ENCODE results near the gene OR13H1. TPM values are rescaled to one million over a fixed set of nuclear protein-coding genes. Genes with fewer than 3 reads are reported as not detected.
"Not testable (repeated sequence)": the region's sequence is repeated elsewhere in the genome, so short reads cannot be mapped to it uniquely, and the experiment has no call there.

OR13H1 gene
- total and polyA plus RNA-seq, 2 donors (not counting 3 experiments of a cell fraction or from before 2014, with no cell fraction given), result not detected

DNA sequence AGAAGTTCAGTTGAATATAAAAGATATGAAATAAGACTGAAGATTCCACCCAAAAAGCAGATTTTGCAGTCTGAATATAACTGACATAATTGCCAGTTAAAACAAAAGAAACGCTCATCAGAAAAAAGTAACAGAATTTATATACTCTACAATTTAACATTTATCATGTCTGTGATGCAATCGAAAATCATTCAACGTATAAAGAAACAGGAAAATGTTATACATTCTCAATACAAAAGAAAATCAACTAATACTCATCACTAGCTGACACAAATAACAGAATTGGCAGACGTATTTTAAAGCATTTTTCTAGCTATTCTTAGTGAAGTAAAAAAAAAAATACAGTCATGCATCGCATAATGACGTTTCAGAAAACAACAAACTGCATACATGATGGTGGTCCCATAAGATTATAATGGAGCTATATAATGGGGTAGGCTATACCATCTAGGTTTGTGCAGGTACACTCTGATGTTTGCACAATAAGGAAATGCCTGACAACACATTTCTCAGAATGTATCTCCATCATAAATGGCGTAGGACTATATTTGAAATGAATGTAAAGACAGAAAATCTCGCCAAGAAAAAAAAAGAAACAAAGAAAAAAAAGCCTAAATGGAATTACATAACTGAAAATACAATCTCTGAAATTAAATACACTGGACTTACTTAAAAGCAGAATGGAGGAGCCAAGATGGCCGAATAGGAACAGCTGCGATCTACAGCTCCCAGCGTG, 34.3 kb downstream of the OR13H1 start:
- POLR2A ChIA-PET, result no interaction called here
- H3K4me3 ChIP-seq (replicated peaks in 1 of 3; ENCODE audit: insufficient read depth in 1 of 3, low read depth in 1 of 3, low read length in 3 of 3), result no peak overlapping the region

DNA sequence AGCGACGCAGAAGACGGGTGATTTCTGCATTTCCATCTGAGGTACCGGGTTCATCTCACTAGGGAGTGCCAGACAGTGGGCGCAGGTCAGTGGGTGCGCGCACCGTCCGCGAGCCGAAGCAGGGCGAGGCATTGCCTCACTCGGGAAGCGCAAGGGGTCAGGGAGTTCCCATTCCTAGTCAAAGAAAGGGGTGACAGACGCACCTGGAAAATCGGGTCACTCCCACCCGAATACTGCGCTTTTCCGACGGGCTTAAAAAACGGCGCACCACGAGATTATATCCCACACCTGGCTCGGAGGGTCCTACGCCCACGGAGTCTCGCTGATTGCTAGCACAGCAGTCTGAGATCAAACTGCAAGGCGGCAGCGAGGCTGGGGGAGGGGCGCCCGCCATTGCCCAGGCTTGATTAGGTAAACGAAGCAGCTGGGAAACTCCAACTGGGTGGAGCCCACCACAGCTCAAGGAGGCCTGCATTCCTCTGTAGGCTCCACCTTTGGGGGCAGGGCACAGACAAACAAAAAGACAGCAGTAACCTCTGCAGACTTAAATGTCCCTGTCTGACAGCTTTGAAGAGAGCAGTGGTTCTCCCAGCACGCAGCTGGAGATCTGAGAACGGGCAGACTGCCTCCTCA, 35.0 kb downstream of the OR13H1 start:
- H3K9me1 ChIP-seq (replicated peaks; ENCODE audit: control insufficient read depth, extremely low read depth, insufficient read depth, low read length); dilution Hi-C loops (cut with MboI; ENCODE audit: extremely low pct_ligation_motif_present, low sequenced_read_pairs); H3K27me3 ChIP-seq (ENCODE audit: control insufficient read depth in 2 of 2, insufficient read depth in 2 of 2, low read length in 2 of 2); H3K79me2 ChIP-seq (ENCODE audit: control insufficient read depth, insufficient read depth, low read length); H3K9me3 ChIP-seq (replicated peaks; ENCODE audit: control insufficient read depth, insufficient read depth, low read length); POLR2A ChIA-PET; intact Hi-C loops (cut with micrococcal nuclease); H3K4me3 ChIP-seq (replicated peaks in 1 of 3; ENCODE audit: insufficient read depth in 1 of 3, low read depth in 1 of 3, low read length in 3 of 3); H3K4me1 ChIP-seq (ENCODE audit: control insufficient read depth, extremely low read depth, insufficient read depth, low read length); H3K4me2 ChIP-seq (ENCODE audit: insufficient read depth, low read length); FAIRE-seq; DNase-seq (ENCODE audit: low read depth, low spot score); H3K9ac ChIP-seq (replicated peaks; ENCODE audit: extremely low read depth, insufficient read depth, low read length); H3K27ac ChIP-seq (ENCODE audit: insufficient read depth, low read depth, low read length); H2AFZ ChIP-seq (ENCODE audit: low read depth, low read length); BruUV-seq (replicated peaks); CTCF ChIA-PET; H4K20me1 ChIP-seq (replicated peaks; ENCODE audit: control insufficient read depth, extremely low read depth, insufficient read depth, low read length); H3K36me3 ChIP-seq (ENCODE audit: control insufficient read depth in 2 of 2, extremely low read depth in 1 of 2, insufficient read depth in 2 of 2, low read length in 2 of 2): not testable (repeated sequence)

More for the DNA sequence above, 34.3 kb downstream of the OR13H1 start:
- no peaks in the 10 kb centered on the region for H3K4me1 ChIP-seq (ENCODE audit: control insufficient read depth, extremely low read depth, insufficient read depth, low read length)
- H3K9me1 ChIP-seq (replicated peaks; ENCODE audit: control insufficient read depth, extremely low read depth, insufficient read depth, low read length), result no peaks in the 10 kb centered on the region
- no peaks in the 10 kb centered on the region for H3K79me2 ChIP-seq (ENCODE audit: control insufficient read depth, insufficient read depth, low read length)
- TF ChIP-seq MYC (IDR thresholded peaks at IDR 0.05; ENCODE audit: low read depth, low read length) (no peak), JUN (IDR thresholded peaks at IDR 0.05; ENCODE audit: borderline replicate concordance, insufficient read depth, insufficient read length, low read depth) (no peak)
- no peak overlapping the region for H3K4me2 ChIP-seq (ENCODE audit: insufficient read depth, low read length)
- FAIRE-seq, result no peak
- no peak overlapping the region for H3K27ac ChIP-seq (ENCODE audit: insufficient read depth, low read depth, low read length)
- dilution Hi-C loops (cut with MboI; ENCODE audit: extremely low pct_ligation_motif_present, low sequenced_read_pairs) (no loop called here), intact Hi-C loops (cut with micrococcal nuclease) (no loop called here)
- no peak overlapping the region for H2AFZ ChIP-seq (ENCODE audit: low read depth, low read length)
- no peaks in the 10 kb centered on the region for H3K27me3 ChIP-seq (ENCODE audit: control insufficient read depth in 2 of 2, insufficient read depth in 2 of 2, low read length in 2 of 2)
- CTCF ChIA-PET, result no interaction called here
- H3K36me3 ChIP-seq (ENCODE audit: control insufficient read depth in 2 of 2, extremely low read depth in 1 of 2, insufficient read depth in 2 of 2, low read length in 2 of 2), result no peaks in the 10 kb centered on the region
- no TSS peak for BruUV-seq (replicated peaks)
- DNase-seq (ENCODE audit: low read depth, low spot score), result no peak
- no peaks in the 10 kb centered on the region for H3K9me3 ChIP-seq (replicated peaks; ENCODE audit: control insufficient read depth, insufficient read depth, low read length)
- H4K20me1 ChIP-seq (replicated peaks; ENCODE audit: control insufficient read depth, extremely low read depth, insufficient read depth, low read length), result no peaks in the 10 kb centered on the region
- no peak overlapping the region for H3K9ac ChIP-seq (replicated peaks; ENCODE audit: extremely low read depth, insufficient read depth, low read length)

All from endothelial cell of umbilical vein (primary cell).